Endothelial cell of umbilical vein (primary cell): ENCODE measurements around the gene VPS52. TPM values are rescaled to one million over a fixed set of nuclear protein-coding genes. Genes with fewer than 3 reads are reported as not detected.

Experiments
- BruUV-seq: library from RNA; stranded (reverse); fragments of 400-500 nt; replicated peaks from 2 replicates; lab custom pipeline; 2021; lab: Mats Ljungman, UMichigan
- CTCF ChIA-PET: fragments of 300-600, 350-600 bp; sonication (Branson Sonifier 250); formaldehyde crosslinking; loops from one replicate; lab custom pipeline; 2021; ENCODE audit warnings: antibody characterized with exemption, inconsistent platforms; lab: Charles Lee
- POLR2A ChIA-PET: fragments of 300-600, 350-600 bp; sonication (Branson Sonifier 250); formaldehyde crosslinking; loops from one replicate; lab custom pipeline; 2021; ENCODE audit warnings: antibody characterized with exemption, inconsistent platforms; lab: Charles Lee
- DNase-seq: peaks from one replicate; pipeline ENCODE4 v3.0.0-alpha.2; 2011; ENCODE audit warnings: low read depth, low spot score
- FAIRE-seq: peaks from 2 replicates; lab custom pipeline; 2011; peaks lifted over from hg19 to GRCh38; lab: Jason Lieb, UNC
- H2AFZ ChIP-seq: 2 replicates; pipeline ENCODE4 v1.6.0; 2012; ENCODE audit warnings: low read depth, low read length, control low read depth, inconsistent platforms
- H3K27ac ChIP-seq: 2 replicates; pipeline ENCODE4 v1.5.1; 2011; ENCODE audit warnings: low read depth, mild to moderate bottlenecking, control low read depth, low read length, moderate library complexity; ENCODE audit not compliant: insufficient read depth
- H3K27me3 ChIP-seq, 2 experiments: 2 replicates each; pipeline versions ENCODE4 v1.6.0 to v1.6.1; 2011; ENCODE audit warnings: low read length in 2 of 2, mixed read lengths in 1 of 2; ENCODE audit not compliant: control insufficient read depth in 2 of 2, insufficient read depth in 2 of 2
- H3K36me3 ChIP-seq, 2 experiments: 2 replicates in 1 of 2; 3 replicates in 1 of 2; pipeline ENCODE4 v1.5.1; 2011; ENCODE audit warnings: low read length in 2 of 2, mild to moderate bottlenecking in 1 of 2, moderate library complexity in 1 of 2; ENCODE audit not compliant: control insufficient read depth in 2 of 2, insufficient read depth in 2 of 2; ENCODE audit errors: extremely low read depth in 1 of 2
- H3K4me1 ChIP-seq: 3 replicates; pipeline ENCODE4 v1.5.1; 2011; ENCODE audit warnings: mild to moderate bottlenecking, low read length; ENCODE audit not compliant: control insufficient read depth, insufficient read depth; ENCODE audit errors: extremely low read depth
- H3K4me2 ChIP-seq: 2 replicates; pipeline ENCODE4 v1.6.1; 2011; ENCODE audit warnings: low read length, control low read depth, mixed read lengths; ENCODE audit not compliant: insufficient read depth
- H3K4me3 ChIP-seq, 3 experiments: fragments of 200-600 bp in 1 of 3; sonication (generic), shearing (Covaris generic) in 1 of 3; replicated peaks in 1 of 3; 2 replicates each; pipeline ENCODE4 v1.5.1; 2011 to 2016; ENCODE audit warnings: control low read depth in 3 of 3, low read length in 3 of 3, mild to moderate bottlenecking in 2 of 3, inconsistent platforms in 1 of 3, low read depth in 1 of 3, moderate library complexity in 1 of 3; ENCODE audit not compliant: insufficient read depth in 1 of 3
- H3K79me2 ChIP-seq: 2 replicates; pipeline ENCODE4 v1.6.0; 2012; ENCODE audit warnings: low read length, inconsistent platforms; ENCODE audit not compliant: control insufficient read depth, insufficient read depth
- H3K9ac ChIP-seq: replicated peaks from 2 replicates; pipeline ENCODE3; 2011; ENCODE audit warnings: low read length, control low read depth; ENCODE audit not compliant: insufficient read depth; ENCODE audit errors: extremely low read depth
- H3K9me1 ChIP-seq: replicated peaks from 3 replicates; pipeline ENCODE4 v1.6.0; 2011; ENCODE audit warnings: mild to moderate bottlenecking, low read length; ENCODE audit not compliant: control insufficient read depth, insufficient read depth; ENCODE audit errors: extremely low read depth
- H3K9me3 ChIP-seq: replicated peaks from 2 replicates; pipeline ENCODE4 v1.5.1; 2012; ENCODE audit warnings: low read length, inconsistent platforms; ENCODE audit not compliant: control insufficient read depth, insufficient read depth
- H4K20me1 ChIP-seq: replicated peaks from 2 replicates; pipeline ENCODE3; 2011; ENCODE audit warnings: mild to moderate bottlenecking, low read length; ENCODE audit not compliant: control insufficient read depth, insufficient read depth; ENCODE audit errors: extremely low read depth
- EZH2 ChIP-seq: IDR thresholded peaks from 2 replicates; pipeline ENCODE4 v1.6.1; 2012; ENCODE audit warnings: borderline replicate concordance, low read depth, mild to moderate bottlenecking, moderate library complexity, low read length, inconsistent platforms; ENCODE audit not compliant: severe bottlenecking
- FOS ChIP-seq: IDR thresholded peaks from 2 replicates; pipeline ENCODE4 v1.6.1; 2011; ENCODE audit warnings: mild to moderate bottlenecking, low read length, moderate library complexity, borderline replicate concordance; ENCODE audit not compliant: insufficient read depth
- GATA2 ChIP-seq: IDR thresholded peaks from 2 replicates; pipeline ENCODE4 v1.7.0; 2011; ENCODE audit warnings: low read depth, mild to moderate bottlenecking, moderate library complexity, mixed read lengths, low read length; ENCODE audit not compliant: insufficient read length, insufficient read depth
- JUN ChIP-seq: IDR thresholded peaks from 2 replicates; pipeline ENCODE4 v1.6.1; 2011; ENCODE audit warnings: borderline replicate concordance, low read depth; ENCODE audit not compliant: insufficient read length, insufficient read depth
- MYC ChIP-seq: IDR thresholded peaks from one replicate; pipeline ENCODE4 v1.6.1; 2011; ENCODE audit warnings: mild to moderate bottlenecking, low read depth, low read length
- POLR2A ChIP-seq: IDR thresholded peaks from 2 replicates; pipeline ENCODE4 v1.6.1; 2012; ENCODE audit warnings: low read depth, mild to moderate bottlenecking, control low read depth, low read length
- POLR2AphosphoS5 ChIP-seq: IDR thresholded peaks from 2 replicates; pipeline ENCODE4 v1.6.1; 2012; ENCODE audit warnings: low read depth, mild to moderate bottlenecking, control low read depth, low read length, moderate library complexity; ENCODE audit not compliant: insufficient read depth
- dilution Hi-C: fragments of 300-500 bp; cut with MboI; formaldehyde crosslinking; loops from one replicate; pipeline ENCODE4 v1.15.0; 2019; ENCODE audit warnings: low sequenced_read_pairs; ENCODE audit not compliant: extremely low pct_ligation_motif_present
- intact Hi-C: fragments of 100-400 bp; cut with micrococcal nuclease; formaldehyde crosslinking; loops from one replicate; pipeline ENCODE4 v1.10.0; 2022
- polyA plus RNA-seq, 4 experiments: library from polyadenylated mRNA; depleted of rRNA in 3 of 4; stranded (reverse) in 3 of 4; unstranded in 1 of 4; fragments of >200 nt; gene quantifications; 2 replicates each; pipeline versions ENCODE4 v1.2.1 to v1.2.3, GENCODE V29; 2011 to 2012; ENCODE audit warnings: missing spikeins in 1 of 4
- total RNA-seq: library from RNA; stranded (reverse); gene quantifications from 2 replicates; pipeline ENCODE4 v1.2.3, GENCODE V29; 2021
- TF ChIP-seq, protein P1 (sequence below): IDR thresholded peaks from 2 replicates; pipeline ENCODE4 v1.6.1; 2011; ENCODE audit not compliant: insufficient read depth, insufficient read length
- TF ChIP-seq, protein P2 (sequence below), 2 donors: IDR thresholded peaks; 1 replicate in 1 of 2; 2 replicates in 1 of 2; pipeline ENCODE4 v1.5.1; 2011; ENCODE audit warnings: low read length in 2 of 2, mild to moderate bottlenecking in 2 of 2, moderate library complexity in 2 of 2, control low read depth in 1 of 2, inconsistent platforms in 1 of 2, low read depth in 1 of 2; ENCODE audit not compliant: insufficient read depth in 1 of 2; ENCODE audit errors: extremely low read depth in 1 of 2

VPS52 gene
- total and polyA plus RNA-seq, 2 donors (not counting 3 experiments of a cell fraction or from before 2014, with no cell fraction given), result 49.2 to 112 TPM

DNA sequence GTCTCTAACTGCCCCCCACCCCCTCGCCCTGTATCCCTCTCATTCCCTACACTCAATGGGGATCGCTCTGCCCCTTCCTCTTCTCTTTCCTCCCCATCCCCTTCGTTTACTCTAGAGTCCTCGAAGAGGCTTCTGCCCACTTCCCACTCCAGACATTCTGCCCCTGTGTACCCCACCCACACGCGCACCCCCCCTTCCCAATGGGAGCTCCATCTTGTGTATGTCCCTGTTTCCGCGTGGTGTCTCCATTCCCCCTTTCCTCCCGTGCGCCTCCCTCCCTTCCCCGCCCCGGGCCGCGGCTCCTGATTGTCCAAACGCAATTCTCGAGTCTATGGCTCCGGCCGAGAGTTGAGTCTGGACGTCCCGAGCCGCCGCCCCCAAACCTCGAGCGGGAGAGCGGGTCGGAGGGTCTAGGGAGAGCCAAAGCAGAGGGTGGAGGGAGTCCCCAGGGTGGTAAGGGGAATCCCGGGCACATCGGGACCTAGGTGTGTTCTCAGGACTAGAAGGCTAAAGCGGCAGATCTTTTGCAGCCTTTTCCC, 64.1 kb downstream of the VPS52 start:
- ChIA-PET POLR2A (interaction anchor here (1.1 kb wide), 1 partner anchor 64 kb away, joined by 4 read pairs; the partner anchor contains the start of genes RPS18 and VPS52), CTCF (interaction anchor here (1.9 to 2.7 kb wide), 2 partner anchors 10 to 40 kb away, joined by 9 to 29 read pairs; no protein-coding TSS in a partner anchor)
- peaks cover 22% of the 10 kb centered on the region for H3K4me1 ChIP-seq
- peak overlapping the region; percentile 97 for H3K9ac ChIP-seq
- peak; percentile 60 for DNase-seq
- H3K27me3 ChIP-seq, result no peaks in the 10 kb centered on the region
- peaks cover 7 to 12% of the 10 kb centered on the region in 2 experiments for H3K36me3 ChIP-seq
- FAIRE-seq, result peak; percentile 67
- peak overlapping the region; percentile 95 for H3K27ac ChIP-seq
- BruUV-seq, result no TSS peak
- H3K9me3 ChIP-seq, result no peaks in the 10 kb centered on the region
- peak overlapping the region; percentile 79 for H2AFZ ChIP-seq
- TF ChIP-seq FOS (no peak), EZH2 (no peak), JUN (no peak), GATA2 (no peak), POLR2AphosphoS5 (no peak), POLR2A (no peak), MYC (no peak)
- TF ChIP-seq, protein P1, sequence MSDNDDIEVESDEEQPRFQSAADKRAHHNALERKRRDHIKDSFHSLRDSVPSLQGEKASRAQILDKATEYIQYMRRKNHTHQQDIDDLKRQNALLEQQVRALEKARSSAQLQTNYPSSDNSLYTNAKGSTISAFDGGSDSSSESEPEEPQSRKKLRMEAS, result no peak
- TF ChIP-seq, protein P2, sequence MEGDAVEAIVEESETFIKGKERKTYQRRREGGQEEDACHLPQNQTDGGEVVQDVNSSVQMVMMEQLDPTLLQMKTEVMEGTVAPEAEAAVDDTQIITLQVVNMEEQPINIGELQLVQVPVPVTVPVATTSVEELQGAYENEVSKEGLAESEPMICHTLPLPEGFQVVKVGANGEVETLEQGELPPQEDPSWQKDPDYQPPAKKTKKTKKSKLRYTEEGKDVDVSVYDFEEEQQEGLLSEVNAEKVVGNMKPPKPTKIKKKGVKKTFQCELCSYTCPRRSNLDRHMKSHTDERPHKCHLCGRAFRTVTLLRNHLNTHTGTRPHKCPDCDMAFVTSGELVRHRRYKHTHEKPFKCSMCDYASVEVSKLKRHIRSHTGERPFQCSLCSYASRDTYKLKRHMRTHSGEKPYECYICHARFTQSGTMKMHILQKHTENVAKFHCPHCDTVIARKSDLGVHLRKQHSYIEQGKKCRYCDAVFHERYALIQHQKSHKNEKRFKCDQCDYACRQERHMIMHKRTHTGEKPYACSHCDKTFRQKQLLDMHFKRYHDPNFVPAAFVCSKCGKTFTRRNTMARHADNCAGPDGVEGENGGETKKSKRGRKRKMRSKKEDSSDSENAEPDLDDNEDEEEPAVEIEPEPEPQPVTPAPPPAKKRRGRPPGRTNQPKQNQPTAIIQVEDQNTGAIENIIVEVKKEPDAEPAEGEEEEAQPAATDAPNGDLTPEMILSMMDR (IDR thresholded peaks at IDR 0.05; ENCODE audit: extremely low read depth in 1 of 2, insufficient read depth in 1 of 2, low read depth in 1 of 2, low read length in 2 of 2), result no peak
- H3K9me1 ChIP-seq, result no peaks in the 10 kb centered on the region
- H3K4me2 ChIP-seq, result peak overlapping the region; percentile 93
- intact Hi-C loops (loop anchor here (1.0 kb wide), 1 partner anchor 41 kb away; no protein-coding TSS in a partner anchor), dilution Hi-C loops (no loop called here)
- peak overlapping the region; percentile 83 to 85 (median 85) for H3K4me3 ChIP-seq
- peaks cover 7% of the 10 kb centered on the region for H3K79me2 ChIP-seq
- no peaks in the 10 kb centered on the region for H4K20me1 ChIP-seq
